Tibial artery (tissue), 4 donors: ENCODE results near the gene SCO2.
"Not testable (repeated sequence)": the region's sequence is repeated elsewhere in the genome, so short reads cannot be mapped to it uniquely, and the experiment has no call there.

Experiments
- DNase-seq, 2 donors: peaks; one replicate each; pipeline ENCODE4 v3.0.0-alpha.2; 2019
- H3K27ac ChIP-seq, 2 donors: fragments of 200-600 bp; sonication (generic) in 1 of 2; 1 replicate in 1 of 2; 2 replicates in 1 of 2; pipeline ENCODE4 v1.5.1; 2018 to 2019; ENCODE audit warnings: mild to moderate bottlenecking in 1 of 2
- H3K27me3 ChIP-seq, 2 donors: fragments of 200-600 bp; sonication (generic) in 1 of 2; one replicate each; pipeline versions ENCODE4 v1.5.1 to v1.6.0; 2016 to 2019
- H3K36me3 ChIP-seq, 3 donors: fragments of 200-600 bp; sonication (generic) in 2 of 3; one replicate each; pipeline ENCODE4 v1.5.1; 2016 to 2019; ENCODE audit warnings: mild to moderate bottlenecking in 2 of 3
- H3K4me1 ChIP-seq, 4 donors: fragments of 200-600 bp; sonication (generic) in 2 of 4; 1 replicate in 3 of 4; 2 replicates in 1 of 4; pipeline ENCODE4 v1.5.1; 2016 to 2019
- H3K4me3 ChIP-seq, 2 donors: fragments of 200-600 bp; sonication (generic) in 1 of 2; 1 replicate in 1 of 2; 2 replicates in 1 of 2; pipeline ENCODE4 v1.5.1; 2018 to 2019; ENCODE audit warnings: mild to moderate bottlenecking in 2 of 2
- H3K9me3 ChIP-seq, 3 donors: fragments of 200-600 bp; sonication (generic) in 1 of 3; one replicate each; pipeline ENCODE4 v1.5.1; 2016 to 2019
- intact Hi-C: fragments of 100-400 bp; cut with DNase I; formaldehyde crosslinking; loops from one replicate; pipeline ENCODE4 v1.15.0; 2023; ENCODE audit warnings: low total_unique reads
- TF ChIP-seq, protein P1 (sequence below), 2 experiments: fragments of 200-600 bp in 1 of 2; fragments of 450-650 bp in 1 of 2; IDR thresholded peaks; one replicate each; pipeline ENCODE4 v1.5.1; 2017 to 2019; ENCODE audit warnings: antibody characterized with exemption in 2 of 2, mild to moderate bottlenecking in 1 of 2, moderate library complexity in 1 of 2

SCO2 gene

DNA sequence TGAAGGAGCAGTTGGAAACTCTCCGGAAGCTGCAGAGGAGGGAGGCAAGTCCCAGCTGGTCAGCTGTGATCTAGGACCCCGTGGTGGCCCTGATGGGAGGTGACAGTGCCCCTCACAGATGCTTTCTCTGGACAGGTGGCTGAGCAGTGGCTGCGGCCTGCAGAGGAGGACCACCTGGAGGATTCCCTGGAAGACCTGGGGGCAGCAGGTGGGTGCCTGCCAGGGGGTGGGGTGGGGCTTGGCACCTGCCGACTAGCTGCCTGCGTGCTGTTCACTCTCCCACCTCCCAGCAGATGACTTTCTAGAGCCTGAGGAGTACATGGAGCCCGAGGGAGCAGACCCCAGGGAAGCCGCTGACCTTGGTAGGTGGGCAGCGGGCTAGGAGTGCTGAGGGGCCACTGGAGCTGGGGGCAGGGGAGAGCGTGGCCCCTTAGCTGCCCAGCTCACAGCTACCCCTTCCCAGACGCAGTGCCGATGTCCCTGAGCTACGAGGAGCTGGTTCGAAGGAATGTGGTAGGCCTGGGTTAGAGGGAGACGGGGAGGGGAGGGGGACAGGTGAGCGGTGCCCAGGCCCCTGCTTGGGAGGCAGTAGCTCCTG, 3.1 kb downstream of the SCO2 start:
- Histone ChIP-seq H3K27me3 (no peaks in the 10 kb centered on the region), H3K4me3 (no peak overlapping the region), H3K4me1 (peaks cover 0 to 26% (median 19%) of the 10 kb centered on the region in 4 donors), H3K36me3 (peaks cover 42 to 69% (median 53%) of the 10 kb centered on the region in 3 donors), H3K9me3 (no peaks in the 10 kb centered on the region), H3K27ac (no peak overlapping the region)
- intact Hi-C loops, result no loop called here
- no peak for DNase-seq
- TF ChIP-seq, protein P1, sequence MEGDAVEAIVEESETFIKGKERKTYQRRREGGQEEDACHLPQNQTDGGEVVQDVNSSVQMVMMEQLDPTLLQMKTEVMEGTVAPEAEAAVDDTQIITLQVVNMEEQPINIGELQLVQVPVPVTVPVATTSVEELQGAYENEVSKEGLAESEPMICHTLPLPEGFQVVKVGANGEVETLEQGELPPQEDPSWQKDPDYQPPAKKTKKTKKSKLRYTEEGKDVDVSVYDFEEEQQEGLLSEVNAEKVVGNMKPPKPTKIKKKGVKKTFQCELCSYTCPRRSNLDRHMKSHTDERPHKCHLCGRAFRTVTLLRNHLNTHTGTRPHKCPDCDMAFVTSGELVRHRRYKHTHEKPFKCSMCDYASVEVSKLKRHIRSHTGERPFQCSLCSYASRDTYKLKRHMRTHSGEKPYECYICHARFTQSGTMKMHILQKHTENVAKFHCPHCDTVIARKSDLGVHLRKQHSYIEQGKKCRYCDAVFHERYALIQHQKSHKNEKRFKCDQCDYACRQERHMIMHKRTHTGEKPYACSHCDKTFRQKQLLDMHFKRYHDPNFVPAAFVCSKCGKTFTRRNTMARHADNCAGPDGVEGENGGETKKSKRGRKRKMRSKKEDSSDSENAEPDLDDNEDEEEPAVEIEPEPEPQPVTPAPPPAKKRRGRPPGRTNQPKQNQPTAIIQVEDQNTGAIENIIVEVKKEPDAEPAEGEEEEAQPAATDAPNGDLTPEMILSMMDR (IDR thresholded peaks at IDR 0.05), result no peak

DNA sequence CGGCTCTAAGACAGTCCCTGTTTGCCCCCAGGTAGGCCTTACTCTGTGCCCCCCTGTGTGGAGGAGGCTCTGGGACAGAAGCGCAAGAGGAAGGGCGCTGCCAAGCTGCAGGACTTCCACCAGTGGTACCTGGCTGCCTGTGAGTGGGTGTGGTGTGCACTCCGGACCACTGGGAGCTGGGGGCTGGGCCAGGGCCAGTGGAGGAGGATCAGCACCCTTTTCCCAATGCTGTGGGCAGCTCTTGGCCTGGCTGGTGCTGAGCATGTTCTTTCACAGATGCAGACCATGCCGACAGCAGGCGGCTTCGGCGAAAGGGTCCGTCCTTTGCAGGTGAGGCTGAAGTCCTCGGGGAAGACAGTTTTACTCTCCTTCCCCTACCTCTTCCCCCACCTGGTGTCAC, 3.7 kb downstream of the SCO2 start:
- TF ChIP-seq, protein P1 (IDR thresholded peaks at IDR 0.05), result no peak
- intact Hi-C loops, result no loop called here
- Histone ChIP-seq H3K36me3 (peaks cover 46 to 75% (median 59%) of the 10 kb centered on the region in 3 donors), H3K9me3 (no peaks in the 10 kb centered on the region), H3K27me3 (no peaks in the 10 kb centered on the region), H3K4me3 (no peak overlapping the region), H3K27ac (no peak overlapping the region), H3K4me1 (peaks cover 0 to 20% (median 16%) of the 10 kb centered on the region in 4 donors)
- no peak for DNase-seq

DNA sequence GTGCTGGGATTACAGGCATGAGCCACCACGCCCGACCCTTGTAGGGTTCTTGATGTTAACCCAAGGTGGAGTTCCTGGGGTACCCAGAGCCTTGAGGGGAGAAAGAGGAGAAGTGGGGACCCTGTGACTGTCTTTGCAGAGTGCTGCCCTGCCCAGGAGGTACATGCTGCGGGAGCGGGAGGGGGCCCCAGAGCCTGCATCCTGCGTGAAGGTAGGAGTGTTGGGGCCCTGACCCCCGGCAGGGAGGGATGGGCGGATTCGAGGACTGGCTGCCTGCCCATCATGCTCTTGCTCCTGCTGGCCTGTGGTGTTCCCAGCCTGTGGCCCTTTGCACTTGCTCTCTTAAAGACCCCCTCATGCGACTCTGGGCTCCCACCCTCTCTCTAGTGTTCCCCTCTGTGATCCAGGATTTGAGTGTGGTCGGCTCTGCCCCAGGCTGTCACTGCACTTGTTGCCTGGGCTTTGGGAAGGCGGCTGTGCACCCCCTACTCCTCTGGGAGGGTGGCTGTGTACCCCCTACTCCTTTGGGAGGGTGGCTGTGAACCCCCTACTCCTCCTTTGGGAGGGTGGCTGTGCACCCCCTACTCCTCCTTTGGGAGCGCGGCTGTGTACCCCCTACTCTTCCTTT, 4.5 kb downstream of the SCO2 start:
- peaks cover 46 to 82% (median 63%) of the 10 kb centered on the region in 3 donors for H3K36me3 ChIP-seq
- H3K27ac ChIP-seq, result no peak overlapping the region
- H3K9me3 ChIP-seq, result no peaks in the 10 kb centered on the region
- DNase-seq, result no peak
- intact Hi-C loops, result no loop called here
- peaks cover 0 to 15% (median 13%) of the 10 kb centered on the region in 4 donors for H3K4me1 ChIP-seq
- no peak overlapping the region for H3K4me3 ChIP-seq
- H3K27me3 ChIP-seq, result no peaks in the 10 kb centered on the region
- TF ChIP-seq, protein P1 (IDR thresholded peaks at IDR 0.05), result no peak

DNA sequence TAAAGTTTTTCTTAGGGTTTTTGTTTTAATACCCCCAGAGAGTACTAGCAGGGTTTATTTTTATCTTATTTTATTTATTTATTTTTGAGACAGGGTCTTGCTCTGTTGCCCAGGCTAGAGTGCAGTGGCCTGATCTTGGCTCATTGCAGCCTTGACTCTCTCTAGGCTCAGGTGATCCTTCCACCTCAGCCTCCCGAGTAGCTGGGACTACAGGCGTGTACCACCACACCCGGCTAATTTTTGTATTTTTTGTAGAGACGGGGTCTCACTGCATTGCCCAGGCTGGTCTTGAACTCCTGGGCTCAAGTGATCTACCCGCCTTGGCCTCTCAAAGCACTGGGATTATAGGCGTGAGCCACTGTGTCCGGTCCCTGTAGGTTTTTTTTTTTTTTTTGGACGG, 5.2 kb downstream of the SCO2 start:
- H3K27me3 ChIP-seq, H3K27ac ChIP-seq, H3K4me3 ChIP-seq, DNase-seq, H3K9me3 ChIP-seq, intact Hi-C loops: not testable (repeated sequence)
- Histone ChIP-seq H3K36me3 (peaks cover 46 to 82% (median 63%) of the 10 kb centered on the region in 3 donors), H3K4me1 (peaks cover 0 to 15% (median 13%) of the 10 kb centered on the region in 4 donors)

DNA sequence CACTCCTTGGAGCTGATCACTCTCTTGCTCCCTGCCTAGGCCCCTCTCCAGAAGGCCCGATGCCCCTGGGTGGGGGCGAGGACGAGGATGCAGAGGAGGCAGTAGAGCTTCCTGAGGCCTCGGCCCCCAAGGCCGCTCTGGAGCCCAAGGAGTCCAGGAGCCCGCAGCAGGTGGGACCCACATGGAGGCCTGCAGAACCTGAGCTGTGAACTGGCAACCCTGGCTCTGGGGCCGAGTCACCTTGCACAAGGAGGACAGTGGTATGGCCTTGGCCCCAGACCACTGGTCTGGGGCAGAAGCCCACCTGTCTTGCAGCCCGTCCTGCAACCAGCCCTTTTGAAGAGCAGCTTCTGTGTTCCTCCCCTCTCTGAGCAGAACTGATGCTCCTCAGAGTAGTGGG, 6.2 kb downstream of the SCO2 start:
- no peaks in the 10 kb centered on the region for H3K27me3 ChIP-seq

DNA sequence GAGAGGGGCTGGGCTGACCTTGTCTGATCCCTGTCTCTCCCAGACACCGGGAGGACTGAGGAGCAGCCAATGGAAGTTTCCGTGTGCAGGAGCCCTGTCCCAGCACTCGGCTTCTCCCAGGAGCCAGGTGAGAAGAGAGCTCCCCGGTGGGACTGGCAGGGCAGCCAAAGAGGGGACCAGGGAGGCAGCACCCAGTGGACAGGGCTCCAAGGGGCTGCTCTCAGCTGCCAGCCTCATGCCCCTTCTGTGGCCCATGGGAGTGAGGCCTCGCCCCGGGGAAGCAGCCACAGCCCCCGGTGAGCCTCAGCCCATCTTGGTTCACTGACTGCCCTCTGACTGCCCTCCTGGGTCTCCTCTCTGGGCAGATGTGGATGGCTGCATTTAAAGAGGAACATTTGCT, 6.8 kb downstream of the SCO2 start:
- H3K4me3 ChIP-seq, result no peak overlapping the region
- no peaks in the 10 kb centered on the region for H3K27me3 ChIP-seq
- H3K27ac ChIP-seq, result no peak overlapping the region
- TF ChIP-seq, protein P1 (IDR thresholded peaks at IDR 0.05), result no peak
- peaks cover 46 to 79% (median 62%) of the 10 kb centered on the region in 3 donors for H3K36me3 ChIP-seq
- DNase-seq, result no peak
- intact Hi-C loops, result no loop called here
- no peaks in the 10 kb centered on the region for H3K9me3 ChIP-seq
- no peaks in the 10 kb centered on the region for H3K4me1 ChIP-seq

More for the DNA sequence above, 6.2 kb downstream of the SCO2 start:
- intact Hi-C loops, result no loop called here
- Histone ChIP-seq H3K9me3 (no peaks in the 10 kb centered on the region), H3K36me3 (peaks cover 46 to 85% (median 63%) of the 10 kb centered on the region in 3 donors), H3K27ac (no peak overlapping the region), H3K4me1 (peaks cover 0 to 5% (median 4%) of the 10 kb centered on the region in 4 donors), H3K4me3 (no peak overlapping the region)
- TF ChIP-seq, protein P1 (IDR thresholded peaks at IDR 0.05), result no peak
- DNase-seq, result no peak
